Keratinocyte (primary cell): ENCODE measurements around the gene FGD2. TPM values are rescaled to one million over a fixed set of nuclear protein-coding genes. Genes with fewer than 3 reads are reported as not detected.

Experiments
- DNase-seq: peaks from one replicate; pipeline ENCODE4 v3.0.0-alpha.2; 2011; ENCODE audit warnings: low read depth, missing footprints, low spot score
- FAIRE-seq: peaks from 2 replicates; lab custom pipeline; 2011; peaks lifted over from hg19 to GRCh38; lab: Jason Lieb, UNC
- H2AFZ ChIP-seq: 2 replicates; pipeline ENCODE4 v1.6.0; 2012; ENCODE audit warnings: low read length, control low read depth, inconsistent platforms; ENCODE audit not compliant: control insufficient read depth
- H3K27ac ChIP-seq: 2 replicates; pipeline ENCODE4 v1.5.1; 2011; ENCODE audit warnings: low read length; ENCODE audit not compliant: control insufficient read depth, insufficient read depth
- H3K27me3 ChIP-seq: 3 replicates; pipeline ENCODE4 v1.6.0; 2011; ENCODE audit warnings: low read length; ENCODE audit not compliant: control insufficient read depth, insufficient read depth; ENCODE audit errors: extremely low read depth
- H3K36me3 ChIP-seq, 2 experiments: 2 replicates in 1 of 2; 3 replicates in 1 of 2; pipeline ENCODE4 v1.5.1; 2011; ENCODE audit warnings: low read length in 2 of 2, mild to moderate bottlenecking in 1 of 2; ENCODE audit not compliant: control insufficient read depth in 2 of 2, insufficient read depth in 2 of 2; ENCODE audit errors: extremely low read depth in 1 of 2
- H3K4me1 ChIP-seq: 3 replicates; pipeline ENCODE4 v1.5.1; 2011; ENCODE audit warnings: low read length; ENCODE audit not compliant: control insufficient read depth, insufficient read depth; ENCODE audit errors: extremely low read depth
- H3K4me2 ChIP-seq: 3 replicates; pipeline ENCODE4 v1.6.0; 2011; ENCODE audit warnings: low read depth, low read length; ENCODE audit not compliant: control insufficient read depth, insufficient read depth; ENCODE audit errors: extremely low read depth
- H3K4me3 ChIP-seq, 3 experiments: fragments of 200-600 bp in 1 of 3; sonication (generic) in 1 of 3; 2 replicates in 2 of 3; 3 replicates in 1 of 3; pipeline ENCODE4 v1.5.1; 2011 to 2016; ENCODE audit warnings: low read length in 3 of 3, mild to moderate bottlenecking in 3 of 3, control low read depth in 2 of 3, inconsistent platforms in 1 of 3, low read depth in 1 of 3, mixed read lengths in 1 of 3, mixed run types in 1 of 3, moderate library complexity in 1 of 3; ENCODE audit not compliant: control insufficient read depth in 2 of 3, insufficient read depth in 2 of 3; ENCODE audit errors: extremely low read depth in 1 of 3
- H3K79me2 ChIP-seq: 2 replicates; pipeline ENCODE4 v1.6.0; 2012; ENCODE audit warnings: low read length; ENCODE audit not compliant: control insufficient read depth, insufficient read depth
- H3K9ac ChIP-seq: 3 replicates; pipeline ENCODE4 v1.6.0; 2011; ENCODE audit warnings: low read length; ENCODE audit not compliant: control insufficient read depth, insufficient read depth; ENCODE audit errors: extremely low read depth
- H3K9me1 ChIP-seq: 3 replicates; pipeline ENCODE4 v1.6.0; 2011; ENCODE audit warnings: low read length; ENCODE audit not compliant: control insufficient read depth, insufficient read depth; ENCODE audit errors: extremely low read depth
- H3K9me3 ChIP-seq: 2 replicates; pipeline ENCODE4 v1.5.1; 2012; ENCODE audit warnings: low read depth, low read length; ENCODE audit not compliant: control insufficient read depth
- H4K20me1 ChIP-seq: 3 replicates; pipeline ENCODE4 v1.6.0; 2011; ENCODE audit warnings: low read length; ENCODE audit not compliant: control insufficient read depth, insufficient read depth; ENCODE audit errors: extremely low read depth
- CTCF ChIP-seq, 3 experiments: IDR thresholded peaks in 1 of 3; conservative IDR thresholded peaks in 1 of 3; optimal IDR thresholded peaks in 1 of 3; 2 replicates in 2 of 3; 3 replicates in 1 of 3; pipeline versions ENCODE3 to v1.5.1; 2011; ENCODE audit warnings: low read length in 3 of 3, mild to moderate bottlenecking in 3 of 3, moderate library complexity in 2 of 3, control low read depth in 1 of 3, inconsistent platforms in 1 of 3; ENCODE audit not compliant: insufficient read depth in 2 of 3; ENCODE audit errors: extremely low read depth in 1 of 3
- EZH2 ChIP-seq: IDR thresholded peaks from one replicate; pipeline ENCODE4 v1.6.1; 2012; ENCODE audit warnings: inconsistent platforms, mild to moderate bottlenecking, low read length, moderate library complexity
- dilution Hi-C: fragments of 300-500 bp; cut with MboI; formaldehyde crosslinking; loops from one replicate; pipeline ENCODE4 v1.7.0; 2020; ENCODE audit warnings: low sequenced_read_pairs; ENCODE audit not compliant: extremely low pct_ligation_motif_present
- polyA plus RNA-seq, 5 experiments: library from polyadenylated mRNA; depleted of rRNA in 3 of 5; stranded (reverse) in 3 of 5; stranded (forward) in 1 of 5; unstranded in 1 of 5; fragments of >200 nt; gene quantifications; 1 replicate in 1 of 5; 2 replicates in 3 of 5; 3 replicates in 1 of 5; pipeline versions ENCODE4 v1.2.1 to v1.2.3, GENCODE V29; 2011 to 2012; ENCODE audit warnings: missing spikeins in 2 of 5, low read depth in 1 of 5, low replicate concordance in 1 of 5

FGD2 gene
- polyA plus RNA-seq, 1 donor (not counting 4 experiments of a cell fraction or from before 2014, with no cell fraction given) = 0.03 TPM

- H3K4me2 ChIP-seq = no peak overlapping the region
- no peaks in the 10 kb centered on the region for H3K36me3 ChIP-seq
- dilution Hi-C loops = no loop called here
- H2AFZ ChIP-seq = no peak overlapping the region
- H3K27ac ChIP-seq = no peak overlapping the region
- no peaks in the 10 kb centered on the region for H3K27me3 ChIP-seq
- no peak overlapping the region for H3K4me3 ChIP-seq
- no peaks in the 10 kb centered on the region for H3K9me1 ChIP-seq
- DNase-seq (no peak), FAIRE-seq (no peak)
- peaks cover 26% of the 10 kb centered on the region for H3K4me1 ChIP-seq
- TF ChIP-seq EZH2 = no peak
- no peak for TF ChIP-seq CTCF (optimal IDR thresholded peaks at IDR 0.05 in 1 of 3, IDR thresholded peaks at IDR 0.05 in 1 of 3, conservative IDR thresholded peaks at IDR 0.05 in 1 of 3; ENCODE audit: extremely low read depth in 1 of 3, insufficient read depth in 2 of 3, low read length in 3 of 3)
- no peaks in the 10 kb centered on the region for H3K9me3 ChIP-seq
- H3K9ac ChIP-seq = no peak overlapping the region
- H3K79me2 ChIP-seq = no peaks in the 10 kb centered on the region
- H4K20me1 ChIP-seq = no peaks in the 10 kb centered on the region
Observed at GRCh38 chr6:37050854-37051137, 45.3 kb downstream of the FGD2 start.

GRCh38 chr6:37051138-37052026 lies 45.9 kb downstream of the FGD2 start:
- Histone ChIP-seq H3K9ac (no peak overlapping the region), H2AFZ (no peak overlapping the region), H3K4me3 (no peak overlapping the region), H3K36me3 (no peaks in the 10 kb centered on the region), H3K4me1 (peaks cover 32% of the 10 kb centered on the region), H3K4me2 (no peak overlapping the region), H3K9me1 (no peaks in the 10 kb centered on the region), H3K27me3 (no peaks in the 10 kb centered on the region), H4K20me1 (no peaks in the 10 kb centered on the region), H3K27ac (no peak overlapping the region), H3K79me2 (no peaks in the 10 kb centered on the region), H3K9me3 (no peaks in the 10 kb centered on the region)
- dilution Hi-C loops = no loop called here
- FAIRE-seq (no peak), DNase-seq (no peak)
- peak in 2 of 3 experiments; percentile 82 to 91 for TF ChIP-seq CTCF (optimal IDR thresholded peaks at IDR 0.05 in 1 of 3, IDR thresholded peaks at IDR 0.05 in 1 of 3, conservative IDR thresholded peaks at IDR 0.05 in 1 of 3; ENCODE audit: extremely low read depth in 1 of 3, insufficient read depth in 2 of 3, low read length in 3 of 3)
- TF ChIP-seq EZH2 = no peak
